GM23338 (cell line): ENCODE results near the gene CELF4. TPM values are rescaled to one million over a fixed set of nuclear protein-coding genes. Genes with fewer than 3 reads are reported as not detected.

Experiments
- ATAC-seq: fragments of 200-7000 bp; cut with Tn5 transposase; 3 replicates; pipeline ENCODE4 v1.9.1; 2020
- DNase-seq: peaks from one replicate; pipeline ENCODE4 v3.0.0-alpha.2; 2015; ENCODE audit warnings: low spot score
- H2AFZ ChIP-seq: fragments of 200-600 bp; sonication (generic); 2 replicates; pipeline ENCODE4 v1.8.0; 2016; ENCODE audit warnings: antibody characterized with exemption, mild to moderate bottlenecking, moderate library complexity
- H3F3A ChIP-seq: fragments of 200-600 bp; sonication (generic); replicated peaks from 2 replicates; pipeline ENCODE4 v1.8.0; 2017; ENCODE audit warnings: antibody characterized with exemption, mixed run types, low read depth
- H3K27ac ChIP-seq: fragments of 200-600 bp; sonication (generic); 2 replicates; pipeline ENCODE4 v1.6.1; 2016; ENCODE audit warnings: low read depth
- H3K27me3 ChIP-seq: fragments of 200-600 bp; sonication (generic); 2 replicates; pipeline ENCODE4 v1.8.0; 2016; ENCODE audit warnings: mild to moderate bottlenecking, mixed run types, moderate library complexity; ENCODE audit not compliant: insufficient read depth
- H3K36me3 ChIP-seq: fragments of 200-600 bp; sonication (generic); 2 replicates; pipeline ENCODE4 v1.8.0; 2016; ENCODE audit warnings: mild to moderate bottlenecking; ENCODE audit not compliant: insufficient read depth
- H3K4me1 ChIP-seq: fragments of 200-600 bp; sonication (generic); 2 replicates; pipeline ENCODE4 v1.8.0; 2016; ENCODE audit warnings: mild to moderate bottlenecking, moderate library complexity; ENCODE audit not compliant: insufficient read depth
- H3K4me2 ChIP-seq: fragments of 200-600 bp; sonication (generic); 2 replicates; pipeline ENCODE4 v1.7.1; 2017; ENCODE audit warnings: mixed run types
- H3K4me3 ChIP-seq: fragments of 200-600 bp; sonication (generic); 2 replicates; pipeline ENCODE4 v1.6.1; 2016; ENCODE audit warnings: mixed run types
- H3K79me2 ChIP-seq: fragments of 200-600 bp; sonication (generic); replicated peaks from 2 replicates; pipeline ENCODE4 v1.8.0; 2017; ENCODE audit warnings: mild to moderate bottlenecking; ENCODE audit not compliant: insufficient read depth
- H3K9me2 ChIP-seq: fragments of 200-600 bp; sonication (generic); 2 replicates; pipeline ENCODE4 v1.8.0; 2017; ENCODE audit not compliant: insufficient read depth
- H4K20me1 ChIP-seq: fragments of 200-600 bp; sonication (generic); replicated peaks from 2 replicates; pipeline ENCODE4 v1.8.0; 2017; ENCODE audit warnings: mild to moderate bottlenecking; ENCODE audit not compliant: insufficient read depth
- H3K27ac Mint-ChIP-seq: 2 replicates; pipeline ENCODE4 v1.8.0; 2020; ENCODE audit warnings: inconsistent platforms, mild to moderate bottlenecking, moderate library complexity, mixed read lengths
- H3K27me3 Mint-ChIP-seq: 3 replicates; pipeline ENCODE4 v1.8.0; 2022; ENCODE audit warnings: low read depth, mild to moderate bottlenecking, moderate library complexity, mixed read lengths, inconsistent platforms; ENCODE audit not compliant: insufficient read depth, poor library complexity
- H3K36me3 Mint-ChIP-seq: 3 replicates; pipeline ENCODE4 v1.8.0; 2021; ENCODE audit warnings: low read depth, mild to moderate bottlenecking, inconsistent platforms, moderate library complexity, mixed read lengths
- H3K4me1 Mint-ChIP-seq: 3 replicates; pipeline ENCODE4 v1.8.0; 2020; ENCODE audit warnings: mild to moderate bottlenecking, inconsistent platforms, mixed read lengths
- H3K4me3 Mint-ChIP-seq: 3 replicates; pipeline ENCODE4 v1.8.0; 2021; ENCODE audit warnings: moderate library complexity, mild to moderate bottlenecking, inconsistent platforms, mixed read lengths
- H3K9me3 Mint-ChIP-seq: 3 replicates; pipeline ENCODE4 v1.8.0; 2020; ENCODE audit warnings: moderate library complexity, mild to moderate bottlenecking, inconsistent platforms, mixed read lengths
- CTCF ChIP-seq, 2 experiments: fragments of 200-600 bp in 1 of 2; sonication (generic) in 1 of 2; conservative IDR thresholded peaks; 2 replicates each; pipeline versions ENCODE4 v1.5.1 to v1.6.1; 2016 to 2017; ENCODE audit warnings: antibody characterized with exemption in 2 of 2, low read depth in 2 of 2, mild to moderate bottlenecking in 2 of 2, moderate library complexity in 1 of 2
- ETS1 ChIP-seq: IDR thresholded peaks from 2 replicates; pipeline ENCODE4 v1.6.1; 2016; ENCODE audit warnings: antibody characterized with exemption
- EZH2 ChIP-seq: fragments of 200-600 bp; sonication (generic); IDR thresholded peaks from one replicate; pipeline ENCODE4 v1.8.0; 2017; ENCODE audit warnings: antibody characterized with exemption, mild to moderate bottlenecking, low read depth; ENCODE audit not compliant: unreplicated experiment
- REST ChIP-seq: IDR thresholded peaks from one replicate; pipeline ENCODE4 v1.6.1; 2018; ENCODE audit warnings: antibody characterized with exemption; ENCODE audit not compliant: unreplicated experiment
- ZNF331 ChIP-seq: fragments of 250-450 bp; sonication (Bioruptor Pico); IDR thresholded peaks from 2 replicates; pipeline ENCODE4 v1.5.0; 2020; ENCODE audit warnings: low read depth, mild to moderate bottlenecking, moderate library complexity
- ZNF462 ChIP-seq: fragments of 250-450 bp; sonication (Bioruptor Pico); IDR thresholded peaks from 2 replicates; pipeline ENCODE4 v1.5.0; 2020; ENCODE audit warnings: mild to moderate bottlenecking, moderate library complexity
- polyA plus RNA-seq: library from polyadenylated mRNA; unstranded; fragments of >200 nt; fragmentation: Nextera tagmentation; extraction: Ambion mirVana; gene quantifications from 2 replicates; pipeline ENCODE4 v1.2.1, GENCODE V29; 2016
- total RNA-seq: library from RNA; depleted of rRNA; stranded (reverse); fragments of >200 nt; shearing (Covaris generic); gene quantifications from 2 replicates; pipeline ENCODE4 v1.2.3, GENCODE V29; 2014

CELF4 gene
- total and polyA plus RNA-seq, 2 experiments from 2014 or later, result 2.6 to 6.7 TPM

GRCh38 chr18:37590346-37590745 lies 24.7 kb upstream of the CELF4 start:
- Mint-ChIP-seq H3K27me3 (peaks cover 3% of the 10 kb centered on the region), H3K4me3 (no peak overlapping the region), H3K4me1 (peaks cover 15% of the 10 kb centered on the region), H3K9me3 (peaks cover 9% of the 10 kb centered on the region; the same call in 2 of the 3 replicates), H3K27ac (no peak overlapping the region), H3K36me3 (no peaks in the 10 kb centered on the region)
- Histone ChIP-seq H3K36me3 (no peaks in the 10 kb centered on the region), H3F3A (no peaks in the 10 kb centered on the region), H2AFZ (no peak overlapping the region), H4K20me1 (no peaks in the 10 kb centered on the region), H3K4me3 (no peak overlapping the region), H3K4me2 (no peak overlapping the region), H3K4me1 (peaks cover 6% of the 10 kb centered on the region; the same call in 1 of the 2 replicates), H3K79me2 (no peaks in the 10 kb centered on the region), H3K27ac (no peak overlapping the region), H3K9me2 (0 out of 2 replicates have a peak, but pooled peaks cover 4% of the 10 kb centered on the region), H3K27me3 (no peaks in the 10 kb centered on the region)
- peak; percentile 97 for TF ChIP-seq ZNF331
- no peak for TF ChIP-seq ZNF462 (CRISPR knock-in tag)
- ATAC-seq, result no peak
- DNase-seq, result no peak

- no peaks in the 10 kb centered on the region for H3K27me3 ChIP-seq
- H3K27ac ChIP-seq, result no peak overlapping the region
- peak overlapping the region; percentile 33; the same call in 1 of the 2 replicates for H2AFZ ChIP-seq
- Mint-ChIP-seq H3K27ac (no peak overlapping the region), H3K4me1 (peaks cover 22% of the 10 kb centered on the region), H3K9me3 (peaks cover 9% of the 10 kb centered on the region; the same call in 2 of the 3 replicates), H3K36me3 (no peaks in the 10 kb centered on the region), H3K27me3 (peaks cover 3% of the 10 kb centered on the region), H3K4me3 (no peak overlapping the region)
- H3K36me3 ChIP-seq, result no peaks in the 10 kb centered on the region
- H3K4me1 ChIP-seq, result peaks cover 6% of the 10 kb centered on the region; the same call in 1 of the 2 replicates
- DNase-seq (no peak), ATAC-seq (peak; percentile 45; the same call in 2 of the 3 replicates)
- H3F3A ChIP-seq, result no peaks in the 10 kb centered on the region
- H3K4me3 ChIP-seq, result no peak overlapping the region
- H3K79me2 ChIP-seq, result no peaks in the 10 kb centered on the region
- H4K20me1 ChIP-seq, result no peaks in the 10 kb centered on the region
- peaks cover 13% of the 10 kb centered on the region; the same call in 1 of the 2 replicates for H3K9me2 ChIP-seq
- TF ChIP-seq ETS1 (no peak), CTCF (conservative IDR thresholded peaks at IDR 0.05; ENCODE audit: low read depth in 2 of 2) (peak; percentile 26 to 56; a peak in 3 of 4 replicates), EZH2 (no peak), REST (no peak)
- no peak overlapping the region for H3K4me2 ChIP-seq
Measured at GRCh38 chr18:37588289-37588688, 22.7 kb upstream of the CELF4 start.
